ENCODE data around the gene GPX2. TPM values are rescaled to one million over a fixed set of nuclear protein-coding genes. Genes with fewer than 3 reads are reported as not detected.
A peak's percentile ranks its signal among the peaks of the same experiment; 100 is the strongest.

The GPX2 gene
- total RNA-seq, 1 donor from 2014 or later = 0.69 TPM

DNA sequence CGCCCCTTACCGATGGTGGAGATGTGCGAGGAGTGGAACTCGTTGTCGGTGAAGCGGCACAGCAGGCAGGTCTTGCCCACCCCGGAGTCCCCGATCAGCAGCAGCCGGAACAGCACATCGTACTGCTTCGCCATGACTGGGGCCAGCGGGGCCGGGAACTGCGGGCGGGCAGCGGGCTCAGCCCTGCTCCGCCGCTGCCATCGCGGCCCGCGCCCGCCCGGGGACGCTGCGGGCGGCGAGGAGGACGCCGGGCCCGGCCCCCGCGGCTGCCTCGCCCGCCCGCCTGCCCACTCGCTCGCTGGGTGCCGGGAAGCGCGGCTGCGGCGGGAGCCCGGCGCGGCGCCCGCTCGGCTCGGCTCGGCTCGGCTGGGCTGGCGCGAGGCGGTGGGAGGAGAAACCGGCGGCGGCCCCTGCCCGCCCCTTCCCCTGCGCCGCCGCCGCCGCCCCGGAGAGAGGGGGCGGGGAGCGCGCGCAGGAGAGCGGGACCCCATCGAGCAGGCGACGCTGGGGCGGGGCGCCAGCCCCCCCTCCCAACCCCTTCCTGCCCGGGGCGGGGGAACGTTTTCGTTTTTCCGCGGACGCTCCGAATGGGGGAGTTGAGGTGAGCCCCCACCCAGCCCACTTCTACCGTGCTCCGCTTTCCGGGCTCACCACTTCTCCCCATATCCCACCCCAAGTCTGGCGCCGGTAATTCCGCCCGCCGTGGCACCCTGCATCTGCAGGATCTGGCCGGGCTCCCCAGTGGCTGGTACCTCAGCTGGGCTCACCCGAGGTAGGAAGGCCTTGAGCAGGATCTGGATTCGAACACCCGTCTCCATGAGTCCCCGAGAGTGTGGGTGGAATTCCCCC, 29.6 kb upstream of the GPX2 start, which contains the start of gene RAB15:
Gene RAB15, minus strand, starts transcription at position 394 of the 849 bp plus-strand sequence. Its CDS starts 260 bp downstream, at position 134.
- ATAC-seq (peak; percentile 78), DNase-seq (peak; percentile 74)
- TF ChIP-seq, protein P1, sequence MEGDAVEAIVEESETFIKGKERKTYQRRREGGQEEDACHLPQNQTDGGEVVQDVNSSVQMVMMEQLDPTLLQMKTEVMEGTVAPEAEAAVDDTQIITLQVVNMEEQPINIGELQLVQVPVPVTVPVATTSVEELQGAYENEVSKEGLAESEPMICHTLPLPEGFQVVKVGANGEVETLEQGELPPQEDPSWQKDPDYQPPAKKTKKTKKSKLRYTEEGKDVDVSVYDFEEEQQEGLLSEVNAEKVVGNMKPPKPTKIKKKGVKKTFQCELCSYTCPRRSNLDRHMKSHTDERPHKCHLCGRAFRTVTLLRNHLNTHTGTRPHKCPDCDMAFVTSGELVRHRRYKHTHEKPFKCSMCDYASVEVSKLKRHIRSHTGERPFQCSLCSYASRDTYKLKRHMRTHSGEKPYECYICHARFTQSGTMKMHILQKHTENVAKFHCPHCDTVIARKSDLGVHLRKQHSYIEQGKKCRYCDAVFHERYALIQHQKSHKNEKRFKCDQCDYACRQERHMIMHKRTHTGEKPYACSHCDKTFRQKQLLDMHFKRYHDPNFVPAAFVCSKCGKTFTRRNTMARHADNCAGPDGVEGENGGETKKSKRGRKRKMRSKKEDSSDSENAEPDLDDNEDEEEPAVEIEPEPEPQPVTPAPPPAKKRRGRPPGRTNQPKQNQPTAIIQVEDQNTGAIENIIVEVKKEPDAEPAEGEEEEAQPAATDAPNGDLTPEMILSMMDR (IDR thresholded peaks at IDR 0.05) = no peak
- Histone ChIP-seq H3K9me3 (no peaks in the 10 kb centered on the region), H3K27me3 (no peaks in the 10 kb centered on the region), H3K4me1 (peaks cover 10% of the 10 kb centered on the region), H3K36me3 (no peaks in the 10 kb centered on the region), H3K4me3 (peak within 1 kb of the TSS; percentile 71), H3K27ac (no peak within 1 kb of the TSS)
- intact Hi-C loops (cut with DNase I) = no loop called here

DNA sequence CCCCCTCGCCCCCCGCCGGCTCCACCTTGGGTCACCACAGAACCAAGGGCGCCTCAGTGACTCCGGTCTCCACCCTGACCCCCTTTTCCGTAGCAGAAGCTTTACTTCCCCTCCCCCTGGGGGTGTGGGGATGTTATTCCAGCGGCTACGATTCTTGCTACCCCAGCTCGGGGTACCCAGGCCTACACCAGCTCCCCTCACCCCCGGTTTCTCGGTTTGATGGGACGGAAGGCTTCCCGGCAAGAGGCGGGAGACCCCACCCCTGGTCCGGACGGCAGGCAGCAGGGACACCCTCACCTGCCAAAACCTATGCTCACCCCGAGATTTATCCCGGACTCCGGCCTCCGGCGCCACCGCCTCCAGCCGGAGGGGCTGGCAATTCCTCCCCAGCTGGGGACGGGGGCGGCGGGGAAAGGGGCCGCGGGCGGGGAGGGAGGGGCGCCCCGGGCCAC, 29.0 kb upstream of the GPX2 start:
- Histone ChIP-seq H3K36me3 (no peaks in the 10 kb centered on the region), H3K27ac (no peak overlapping the region), H3K4me1 (peaks cover 10% of the 10 kb centered on the region), H3K27me3 (no peaks in the 10 kb centered on the region), H3K9me3 (no peaks in the 10 kb centered on the region), H3K4me3 (peak overlapping the region; percentile 71)
- intact Hi-C loops (cut with DNase I) = no loop called here
- ATAC-seq = no peak
- DNase-seq = peak; percentile 63
- TF ChIP-seq, protein P1 (IDR thresholded peaks at IDR 0.05) = no peak

DNA sequence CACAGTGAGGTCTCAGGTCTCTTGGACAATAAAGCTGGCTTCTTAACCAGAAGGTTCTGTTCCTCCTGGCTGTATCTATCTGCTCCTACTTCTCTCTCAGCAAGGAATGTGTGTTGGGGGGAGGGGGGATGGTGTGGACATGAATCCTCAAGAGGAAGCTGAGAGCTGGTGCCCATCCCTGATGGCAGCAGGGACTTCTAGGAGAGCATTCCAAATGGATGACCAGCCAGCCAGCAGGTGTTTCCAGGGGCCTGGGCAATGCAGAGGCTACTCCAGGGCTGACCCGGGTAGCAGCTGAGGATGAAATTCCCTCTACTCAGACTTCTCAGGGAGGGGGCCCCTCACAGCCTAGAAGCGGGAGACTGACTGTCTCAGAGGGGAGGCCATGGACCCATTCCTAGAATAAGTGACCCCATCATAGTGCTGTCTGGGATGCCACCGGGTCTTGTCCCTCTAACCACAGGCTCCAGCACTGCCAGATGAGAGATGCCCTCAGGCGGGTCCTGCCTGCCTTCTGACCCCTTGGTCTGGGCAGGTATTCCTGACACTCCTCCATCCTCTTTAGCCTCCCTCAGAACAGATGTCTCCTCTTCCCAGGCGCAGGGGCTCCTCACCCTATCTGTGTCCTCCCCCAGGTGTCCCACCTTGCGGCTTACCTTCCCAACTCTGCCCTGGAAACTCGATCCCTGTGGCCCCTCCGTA, 28.4 kb upstream of the GPX2 start:
- peak overlapping the region; percentile 71 for H3K4me3 ChIP-seq
- no peak overlapping the region for H3K27ac ChIP-seq
- peak; percentile 58 for DNase-seq
- intact Hi-C loops (cut with DNase I) = no loop called here
- H3K4me1 ChIP-seq = peaks cover 10% of the 10 kb centered on the region
- TF ChIP-seq, protein P1 (IDR thresholded peaks at IDR 0.05) = no peak
- H3K36me3 ChIP-seq = no peaks in the 10 kb centered on the region
- H3K27me3 ChIP-seq = no peaks in the 10 kb centered on the region
- no peaks in the 10 kb centered on the region for H3K9me3 ChIP-seq
- peak; percentile 47 for ATAC-seq

- TF ChIP-seq, protein P1 (IDR thresholded peaks at IDR 0.05) = no peak
- ATAC-seq (no peak), DNase-seq (peak; percentile 30)
- Histone ChIP-seq H3K4me3 (no peak overlapping the region), H3K36me3 (no peaks in the 10 kb centered on the region), H3K27ac (no peak overlapping the region), H3K4me1 (peaks cover 10% of the 10 kb centered on the region), H3K9me3 (no peaks in the 10 kb centered on the region), H3K27me3 (no peaks in the 10 kb centered on the region)
- intact Hi-C loops (cut with DNase I) = no loop called here
Measured at GRCh38 chr14:64970041-64970440, 27.5 kb upstream of the GPX2 start.

DNA sequence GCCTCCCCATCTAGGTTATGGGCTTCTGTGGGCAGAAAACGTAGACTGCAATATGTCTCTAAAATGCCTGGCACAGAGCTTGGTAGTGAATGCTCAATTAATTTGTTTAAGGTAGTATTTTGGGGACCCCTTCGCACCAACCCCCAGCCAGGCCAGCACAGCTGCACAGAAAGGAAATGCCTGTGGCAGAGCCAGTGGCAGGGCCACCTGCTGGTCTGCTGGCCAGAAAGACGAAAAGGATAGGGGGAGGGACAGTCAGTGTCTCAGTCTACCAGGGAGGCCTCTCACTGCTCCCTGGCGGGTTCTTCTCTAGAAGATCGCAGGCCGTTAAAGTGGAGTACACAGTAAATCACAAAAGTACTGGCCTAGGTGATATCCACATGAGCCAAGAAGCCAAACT, 26.1 kb upstream of the GPX2 start:
- intact Hi-C loops (cut with DNase I) = no loop called here
- TF ChIP-seq, protein P1 (IDR thresholded peaks at IDR 0.05) = no peak
- no peak for DNase-seq

More for the DNA sequence above, 26.1 kb upstream of the GPX2 start:
- H3K4me3 ChIP-seq = no peak overlapping the region
- no peak for ATAC-seq
- H3K4me1 ChIP-seq = peaks cover 10% of the 10 kb centered on the region
- H3K9me3 ChIP-seq = no peaks in the 10 kb centered on the region
- no peaks in the 10 kb centered on the region for H3K27me3 ChIP-seq
- no peaks in the 10 kb centered on the region for H3K36me3 ChIP-seq
- H3K27ac ChIP-seq = no peak overlapping the region

Data from upper lobe of right lung (tissue), 1 donor.